ENCODE results near the gene GPAM.
"Not testable (repeated sequence)": the region's sequence is repeated elsewhere in the genome, so short reads cannot be mapped to it uniquely, and the experiment has no call there.

Gene GPAM

GRCh38 chr10:112126901-112127300 lies 56.7 kb downstream of the GPAM start:
- no peak for DNase-seq

DNA sequence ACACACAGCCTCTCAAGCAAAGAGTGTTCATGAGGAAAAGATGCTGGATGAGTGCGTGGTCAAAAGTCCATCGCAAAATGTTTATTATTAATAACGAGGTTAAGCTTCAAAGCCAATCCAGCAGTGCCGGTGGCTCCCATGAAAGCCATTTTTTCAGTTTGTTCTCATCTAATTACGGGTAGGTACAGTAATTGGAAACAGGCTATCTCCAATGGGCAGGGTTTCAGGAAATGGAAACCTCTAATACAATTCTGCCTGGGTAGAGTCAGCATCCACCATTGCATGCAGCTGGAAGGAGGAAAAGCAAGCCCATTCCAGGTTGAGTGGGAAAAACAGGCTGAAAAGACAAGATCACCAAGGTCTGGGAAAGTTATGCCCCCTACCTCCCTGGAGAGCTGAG lies 57.4 kb downstream of the GPAM start:
- DNase-seq, result no peak

DNA sequence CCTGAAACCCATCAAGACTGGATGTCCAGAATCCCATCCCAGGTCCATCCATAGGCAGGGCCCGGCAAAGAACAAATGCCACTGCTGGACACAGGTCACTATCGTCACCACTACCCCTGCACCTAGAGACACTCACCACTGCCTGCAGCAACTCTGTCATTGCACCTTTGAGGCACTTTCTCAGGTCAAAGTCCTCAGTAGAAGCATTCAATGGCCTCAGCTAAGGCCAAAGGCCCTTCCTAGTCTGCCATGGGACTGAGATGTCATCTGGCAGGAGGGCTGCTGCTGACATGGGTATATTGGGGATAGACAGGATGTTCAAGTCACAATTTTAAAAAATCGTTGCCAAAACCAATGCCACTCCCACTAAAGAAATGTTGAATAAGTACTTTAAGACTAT lies 58.7 kb downstream of the GPAM start:
- no peak for DNase-seq

DNA sequence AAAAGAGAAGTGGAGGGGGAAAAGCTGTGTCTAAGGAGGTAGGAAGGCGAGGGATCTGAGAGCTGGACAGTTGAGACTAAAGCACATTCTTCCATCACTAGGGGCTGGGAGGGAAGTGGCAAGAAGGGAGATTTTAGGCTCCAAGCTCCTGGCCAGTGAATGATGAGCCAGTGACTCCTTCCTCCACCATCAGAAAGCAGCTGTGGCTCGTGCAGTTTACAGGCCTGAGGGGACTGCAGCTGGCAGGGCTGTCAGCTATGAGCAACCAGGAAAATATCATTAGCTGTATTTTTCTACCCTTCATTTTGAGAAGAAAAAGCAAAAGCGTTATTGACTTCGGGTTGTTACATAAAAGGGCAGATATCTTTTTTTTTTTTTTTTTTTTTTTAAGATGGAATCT lies 60.7 kb downstream of the GPAM start:
- no peak for DNase-seq

- DNase-seq, result no peak
Measured at GRCh38 chr10:112120491-112120890, 63.1 kb downstream of the GPAM start.

DNA sequence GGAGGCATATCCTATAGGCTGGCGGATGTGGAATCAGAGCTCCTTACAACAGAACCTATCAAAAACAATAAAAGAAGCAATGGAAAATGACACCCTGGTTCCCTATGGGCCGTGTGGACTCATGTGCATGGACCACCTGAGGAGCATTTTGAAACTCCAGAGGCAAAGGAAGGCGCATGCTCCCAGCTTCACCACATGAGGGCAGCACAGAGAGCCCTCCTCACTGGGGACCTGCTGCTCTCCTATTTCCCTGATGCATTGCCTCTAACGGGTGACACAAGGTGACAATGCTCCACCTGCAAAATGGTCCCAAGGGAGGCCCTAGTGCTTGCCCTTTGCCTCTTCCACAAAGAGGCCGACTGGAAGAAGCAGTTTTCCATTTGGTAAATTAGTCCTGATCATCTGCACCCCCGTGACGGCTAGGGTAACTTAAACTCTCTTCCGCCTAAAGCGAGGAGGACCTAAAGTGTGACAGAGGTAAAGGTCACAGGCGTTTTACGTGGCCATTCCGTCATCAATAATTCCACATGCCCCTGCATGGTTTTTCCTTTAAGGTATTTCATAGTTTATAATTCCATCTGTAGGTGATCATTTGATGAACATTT lies 67.7 kb downstream of the GPAM start:
- no peak for DNase-seq

DNA sequence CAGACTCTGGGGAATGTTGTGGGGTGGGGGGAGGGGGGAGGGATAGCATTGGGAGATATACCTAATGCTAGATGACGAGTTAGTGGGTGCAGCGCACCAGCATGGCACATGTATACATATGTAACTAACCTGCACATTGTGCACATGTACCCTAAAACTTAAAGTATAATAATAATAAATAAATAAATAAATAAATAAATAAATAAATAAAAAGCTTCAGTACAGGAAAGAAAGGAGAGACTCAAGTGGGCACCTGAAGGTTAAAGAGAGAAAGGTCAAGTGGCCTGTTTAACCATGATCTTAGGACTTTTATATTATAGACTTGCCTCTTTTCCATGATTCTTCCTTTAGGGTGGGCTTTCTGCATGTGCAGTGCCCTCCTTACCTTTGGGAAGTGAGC lies 73.8 kb downstream of the GPAM start:
- not testable (repeated sequence) for DNase-seq

Measured in NCI-H187 (cell line).